GM12878 (cell line): ENCODE measurements around the gene L3MBTL1. TPM values are rescaled to one million over a fixed set of nuclear protein-coding genes. Genes with fewer than 3 reads are reported as not detected.

Experiments used
- ATAC-seq: fragments of 200-7000 bp; cut with Tn5 transposase; 3 replicates; pipeline ENCODE4 v1.9.1; 2020; ENCODE audit warnings: mild to moderate bottlenecking, moderate library complexity
- BruUV-seq: library from RNA; stranded (reverse); fragments of 400-500 nt; replicated peaks from 2 replicates; lab custom pipeline; 2021; lab: Mats Ljungman, UMichigan
- CTCF ChIA-PET: fragments of 300-600 bp; sonication (Branson Sonifier 250); formaldehyde crosslinking; extraction: SDS; loops from one replicate; lab custom pipeline; 2021; ENCODE audit warnings: inconsistent platforms; lab: Yijun Ruan, JAX
- POLR2A ChIA-PET: fragments of 350-600 bp; formaldehyde crosslinking; extraction: SDS; loops from one replicate; lab custom pipeline; 2021; ENCODE audit warnings: inconsistent platforms; lab: Charles Lee
- RAD21 ChIA-PET: fragments of 300-600 bp; sonication (Branson Sonifier 250); formaldehyde crosslinking; loops from one replicate; lab custom pipeline; 2023; ENCODE audit warnings: antibody characterized with exemption; ENCODE audit not compliant: unreplicated experiment; lab: Charles Lee
- SMC1A ChIA-PET: fragments of 300-600 bp; sonication (Branson Sonifier 250); formaldehyde crosslinking; loops from one replicate; lab custom pipeline; 2023; ENCODE audit not compliant: unreplicated experiment, uncharacterized antibody; lab: Charles Lee
- DNase-seq: peaks from one replicate; pipeline ENCODE4 v3.0.0-alpha.2; 2011; ENCODE audit warnings: low read depth, low spot score
- FAIRE-seq: peaks from 3 replicates; lab custom pipeline; 2011; peaks lifted over from hg19 to GRCh38; lab: Jason Lieb, UNC
- H2AFZ ChIP-seq: 2 replicates; pipeline ENCODE4 v1.6.0; 2011; ENCODE audit warnings: low read depth, low read length, control low read depth; ENCODE audit not compliant: control insufficient read depth
- H3K27ac ChIP-seq: 2 replicates; pipeline ENCODE4 v1.5.1; 2011; ENCODE audit warnings: control low read depth; ENCODE audit not compliant: control insufficient read depth, insufficient read depth
- H3K27me3 ChIP-seq, 2 experiments: replicated peaks in 1 of 2; 2 replicates each; pipeline versions ENCODE4 v1.6.0 to v1.6.1; 2011; ENCODE audit warnings: low read length in 1 of 2; ENCODE audit not compliant: control insufficient read depth in 2 of 2, insufficient read depth in 2 of 2
- H3K36me3 ChIP-seq, 2 experiments: 2 replicates each; pipeline ENCODE4 v1.5.1; 2011; ENCODE audit warnings: low read length in 1 of 2; ENCODE audit not compliant: control insufficient read depth in 2 of 2, insufficient read depth in 2 of 2
- H3K4me1 ChIP-seq: 2 replicates; pipeline ENCODE4 v1.6.1; 2011; ENCODE audit warnings: mild to moderate bottlenecking, low read length, moderate library complexity, mixed read lengths; ENCODE audit not compliant: control insufficient read depth, insufficient read depth
- H3K4me2 ChIP-seq: 2 replicates; pipeline ENCODE4 v1.6.0; 2011; ENCODE audit warnings: control low read depth; ENCODE audit not compliant: control insufficient read depth, insufficient read depth
- H3K4me3 ChIP-seq: fragments of 200-600 bp; sonication (generic); 2 replicates; pipeline ENCODE4 v1.5.1; 2016
- H3K79me2 ChIP-seq: 2 replicates; pipeline ENCODE4 v1.6.0; 2011; ENCODE audit warnings: low read length; ENCODE audit not compliant: control insufficient read depth, insufficient read depth
- H3K9ac ChIP-seq: 2 replicates; pipeline ENCODE4 v1.8.0; 2011; ENCODE audit warnings: low read length, control low read depth, mixed read lengths; ENCODE audit not compliant: control insufficient read depth, insufficient read depth
- H3K9me3 ChIP-seq: replicated peaks from 3 replicates; pipeline ENCODE4 v1.5.1; 2011; ENCODE audit warnings: mild to moderate bottlenecking, low read length; ENCODE audit not compliant: control insufficient read depth, insufficient read depth
- H4K20me1 ChIP-seq: 2 replicates; pipeline ENCODE4 v1.6.0; 2011; ENCODE audit not compliant: control insufficient read depth, insufficient read depth
- CEBPB ChIP-seq, 2 experiments: fragments of 150-350 bp in 1 of 2; IDR thresholded peaks; 2 replicates each; pipeline ENCODE4 v1.6.1; 2012 to 2014; ENCODE audit warnings: low read depth in 2 of 2, low read length in 2 of 2, borderline replicate concordance in 1 of 2, inconsistent platforms in 1 of 2
- EED ChIP-seq: sonication (generic); IDR thresholded peaks from 2 replicates; pipeline ENCODE4 v1.6.1; 2016; ENCODE audit warnings: antibody characterized with exemption, low read depth
- FOXM1 ChIP-seq: IDR thresholded peaks from 2 replicates; pipeline ENCODE4 v1.6.1; 2012; ENCODE audit warnings: low read depth, mild to moderate bottlenecking, inconsistent platforms, low read length, moderate library complexity
- IRF4 ChIP-seq: IDR thresholded peaks from 2 replicates; pipeline ENCODE4 v1.6.1; 2011; ENCODE audit warnings: low read depth, low read length
- JUND ChIP-seq: IDR thresholded peaks from 2 replicates; pipeline ENCODE4 v1.6.1; 2012; ENCODE audit warnings: low read depth, mild to moderate bottlenecking, low read length, improper control_type of control experiment, moderate library complexity
- MAX ChIP-seq: IDR thresholded peaks from 2 replicates; pipeline ENCODE4 v1.6.1; 2012; ENCODE audit warnings: low read depth, low read length, improper control_type of control experiment
- POLR2AphosphoS5 ChIP-seq: IDR thresholded peaks from 2 replicates; pipeline ENCODE4 v1.6.1; 2011; ENCODE audit warnings: mild to moderate bottlenecking, low read length, inconsistent platforms
- RAD51 ChIP-seq: fragments of 450-650 bp; IDR thresholded peaks from 2 replicates; pipeline ENCODE4 v1.6.1; 2016; ENCODE audit warnings: moderate library complexity, mild to moderate bottlenecking, inconsistent platforms
- SIN3A ChIP-seq: IDR thresholded peaks from 2 replicates; pipeline ENCODE4 v1.6.1; 2012; ENCODE audit warnings: low read depth, low read length, improper control_type of control experiment
- TCF3 ChIP-seq: IDR thresholded peaks from 2 replicates; pipeline ENCODE4 v1.6.1; 2012; ENCODE audit warnings: low read depth, mild to moderate bottlenecking, low read length, borderline replicate concordance; ENCODE audit not compliant: insufficient read depth
- ZBTB4 ChIP-seq: fragments of 450-650 bp; formaldehyde crosslinking; IDR thresholded peaks from 2 replicates; pipeline ENCODE4 v1.4.0; 2022; ENCODE audit warnings: mild to moderate bottlenecking, moderate library complexity
- whole genome bisulfite sequencing: methylation state at CpG from one replicate; pipeline ENCODE4 v1.1.6; 2016; ENCODE audit warnings: low lambda C conversion rate; ENCODE audit not compliant: insufficient replicate concordance, insufficient coverage; ENCODE audit errors: missing lambda C conversion rate; 5-methylcytosine and 5-hydroxymethylcytosine counted together
- in situ Hi-C: fragments of 300-500 bp; cut with MboI; formaldehyde crosslinking; loops from 9 replicates; pipeline ENCODE4 v1.14.3; 2018; ENCODE audit warnings: mixed read lengths
- intact Hi-C: fragments of 100-400 bp; cut with micrococcal nuclease; formaldehyde crosslinking; loops from one replicate; pipeline ENCODE4 v1.14.2; 2022; ENCODE audit not compliant: unreplicated experiment
- polyA plus RNA-seq, 11 experiments: library from polyadenylated mRNA; depleted of rRNA in 4 of 11; unstranded in 6 of 11; stranded (reverse) in 5 of 11; fragments of >200 nt; fragmentation: Nextera tagmentation in 4 of 11; fragmentation: Illumina TruSeq in 1 of 11; extraction: Ambion mirVana in 4 of 11; extraction: Trizol in 1 of 11; gene quantifications; 1 replicate in 1 of 11; 2 replicates in 10 of 11; pipeline versions ENCODE4 v1.2.1 to v1.2.3, GENCODE V29; 2011 to 2016; ENCODE audit warnings: inconsistent platforms in 2 of 11, missing spikeins in 2 of 11, low read depth in 1 of 11
- total RNA-seq, 4 experiments: library from RNA; depleted of rRNA in 3 of 4; stranded (reverse); fragments of >200 nt in 3 of 4; fragmentation: Illumina TruSeq in 1 of 4; extraction: Trizol in 1 of 4; gene quantifications; 2 replicates each; pipeline versions ENCODE4 v1.2.1 to v1.2.3, GENCODE V29; 2013 to 2021
- TF ChIP-seq, protein P1 (sequence below): fragments of 450-650 bp; IDR thresholded peaks from 2 replicates; pipeline ENCODE4 v1.6.1; 2017; ENCODE audit warnings: borderline replicate concordance

Gene L3MBTL1
- total and polyA plus RNA-seq, 10 of the 15 experiments (the other 5 are each of a cell fraction or from before 2014, with no cell fraction given), result 0.56 to 6.6 (median 3.9) TPM

GRCh38 chr20:43534791-43535350 is 27.4 kb downstream of the L3MBTL1 start:
- SMC1A ChIA-PET, result interaction anchor here (1.1 kb wide), 1 partner anchor 157 kb away, joined by 4 read pairs; no protein-coding TSS in a partner anchor
- CTCF ChIA-PET, result interaction anchor here (0.7 to 6.8 kb wide), 2 partner anchors 11 to 158 kb away, joined by 5 to 100 read pairs; no protein-coding TSS in a partner anchor
- in situ Hi-C loops (loop anchor here (5.0 kb wide), 2 partner anchors 157 to 547 kb away; no protein-coding TSS in a partner anchor), intact Hi-C loops (loop anchor here (10.0 kb wide), 1 partner anchor 640 kb away; no protein-coding TSS in a partner anchor)
- ATAC-seq, result no peak
- no TSS peak for BruUV-seq
- H3K9ac ChIP-seq, result no peak overlapping the region
- H3K4me3 ChIP-seq, result no peak overlapping the region
- DNase-seq, result no peak
- no peaks in the 10 kb centered on the region for H4K20me1 ChIP-seq
- no peaks in the 10 kb centered on the region; a peak in 1 of 4 replicates for H3K27me3 ChIP-seq
- H3K36me3 ChIP-seq, result no peaks in the 10 kb centered on the region; a peak in 1 of 4 replicates
- FAIRE-seq, result no peak
- no peak overlapping the region for H3K4me2 ChIP-seq
- no peaks in the 10 kb centered on the region for H3K79me2 ChIP-seq
- RAD21 ChIA-PET, result no interaction called here
- 61% methylated on average over 8 of the region's 8 CpGs for WGBS
- TF ChIP-seq, protein P1, sequence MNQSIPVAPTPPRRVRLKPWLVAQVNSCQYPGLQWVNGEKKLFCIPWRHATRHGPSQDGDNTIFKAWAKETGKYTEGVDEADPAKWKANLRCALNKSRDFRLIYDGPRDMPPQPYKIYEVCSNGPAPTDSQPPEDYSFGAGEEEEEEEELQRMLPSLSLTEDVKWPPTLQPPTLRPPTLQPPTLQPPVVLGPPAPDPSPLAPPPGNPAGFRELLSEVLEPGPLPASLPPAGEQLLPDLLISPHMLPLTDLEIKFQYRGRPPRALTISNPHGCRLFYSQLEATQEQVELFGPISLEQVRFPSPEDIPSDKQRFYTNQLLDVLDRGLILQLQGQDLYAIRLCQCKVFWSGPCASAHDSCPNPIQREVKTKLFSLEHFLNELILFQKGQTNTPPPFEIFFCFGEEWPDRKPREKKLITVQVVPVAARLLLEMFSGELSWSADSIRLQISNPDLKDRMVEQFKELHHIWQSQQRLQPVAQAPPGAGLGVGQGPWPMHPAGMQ, result no peak
- no peak for TF ChIP-seq FOXM1
- no peak for TF ChIP-seq TCF3
- no peak for TF ChIP-seq ZBTB4 (CRISPR knock-in tag)
- no peak for TF ChIP-seq POLR2AphosphoS5
- TF ChIP-seq IRF4, result no peak
- TF ChIP-seq MAX, result no peak
- no peak for TF ChIP-seq SIN3A
- no peak for TF ChIP-seq CEBPB (IDR thresholded peaks at IDR 0.05; ENCODE audit: borderline replicate concordance in 1 of 2, low read depth in 2 of 2, low read length in 2 of 2)
- no peak for TF ChIP-seq JUND
- no peak for TF ChIP-seq RAD51
- TF ChIP-seq EED, result no peak
- POLR2A ChIA-PET, result no interaction called here
- no peaks in the 10 kb centered on the region for H3K4me1 ChIP-seq
- no peaks in the 10 kb centered on the region for H3K9me3 ChIP-seq
- H2AFZ ChIP-seq, result no peak overlapping the region
- H3K27ac ChIP-seq, result no peak overlapping the region
